ENCODE results near the gene GNB1L.

The GNB1L gene

DNA sequence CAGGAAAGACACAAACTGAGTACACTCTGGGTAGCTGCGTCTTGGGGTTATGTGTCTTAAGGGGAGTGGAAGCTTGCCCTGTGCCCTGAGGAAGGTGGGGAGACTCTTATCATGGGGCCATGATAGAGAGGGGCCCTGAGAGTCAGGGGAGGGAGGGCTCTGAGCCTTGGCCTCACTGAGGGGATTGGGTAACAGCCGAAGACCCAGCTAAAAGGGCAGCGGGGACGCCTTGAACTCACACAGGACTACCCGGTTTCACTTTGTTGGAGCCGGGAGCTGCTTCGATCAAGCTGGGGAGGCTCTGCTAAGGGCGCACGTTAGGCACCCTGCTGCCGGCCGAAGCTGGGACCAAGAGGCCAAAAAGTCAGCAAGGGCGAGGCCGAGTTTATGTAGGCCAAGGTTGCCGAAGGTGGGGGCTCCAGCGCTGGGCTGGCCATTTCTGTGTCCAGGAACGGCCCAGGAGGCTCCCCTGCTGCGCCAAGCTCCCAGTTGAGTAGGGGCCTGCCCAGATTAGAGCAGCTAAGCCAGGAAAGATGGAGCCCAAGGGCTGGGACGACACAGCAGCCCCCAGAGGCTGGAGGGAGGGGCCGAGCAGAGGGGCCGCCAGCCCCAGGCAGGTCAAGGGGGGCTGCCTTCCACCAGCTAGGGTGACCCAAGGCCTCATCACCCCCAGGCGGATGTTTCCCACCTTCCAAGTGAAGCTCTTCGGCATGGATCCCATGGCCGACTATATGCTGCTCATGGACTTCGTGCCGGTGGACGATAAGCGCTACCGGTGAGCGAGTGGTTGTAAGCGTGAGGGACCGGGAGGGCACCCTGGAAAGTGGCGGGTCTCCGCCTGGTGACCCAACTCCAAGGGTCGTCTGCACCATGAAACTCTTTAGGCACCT is 91.9 kb downstream of the GNB1L start:
- H3K4me3 ChIP-seq (ENCODE audit: control insufficient read depth, low read depth, low read length), result no peak overlapping the region
- DNase-seq (ENCODE audit: low read depth), result no peak

DNA sequence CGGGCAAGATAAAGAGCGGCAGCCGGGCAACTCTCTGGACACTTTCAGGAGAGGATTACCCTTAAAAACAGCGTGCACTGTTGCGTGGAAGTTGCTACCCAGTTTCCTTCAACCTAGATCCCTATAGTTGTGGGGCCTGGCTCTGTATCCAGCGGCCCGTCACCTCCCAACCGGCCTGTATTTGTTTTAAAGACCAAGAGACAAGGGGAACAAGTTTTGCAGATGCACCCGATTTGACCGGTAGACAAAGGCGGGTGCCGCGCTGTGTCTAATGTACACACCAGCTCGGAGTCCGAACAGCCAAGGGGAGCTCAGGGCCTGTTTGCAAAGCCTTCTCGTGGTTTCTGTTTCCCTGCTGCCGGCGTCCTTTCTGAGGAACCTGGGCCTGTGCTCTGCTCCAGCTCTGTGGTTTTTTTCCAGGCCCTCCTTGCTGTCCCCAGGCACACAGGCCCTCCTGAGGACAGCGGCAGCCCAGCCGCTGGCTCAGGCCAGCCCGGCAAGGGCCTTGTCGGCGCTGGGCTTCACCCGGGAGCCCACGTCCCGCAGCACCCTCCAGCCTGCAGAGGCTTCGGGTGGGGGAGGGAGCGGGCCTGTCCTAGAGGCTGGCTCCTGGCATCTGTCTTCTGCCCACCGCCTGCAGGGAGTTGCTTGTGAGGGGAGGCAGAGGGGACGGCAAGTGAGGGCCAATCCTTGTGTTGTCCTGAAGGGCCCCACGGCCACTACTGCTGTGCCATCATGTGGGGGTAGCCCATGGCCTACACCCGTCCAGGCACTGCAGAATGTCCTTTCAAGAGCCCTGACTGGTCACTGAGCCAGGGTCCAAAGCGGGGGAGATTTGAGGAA is 92.7 kb downstream of the GNB1L start:
- DNase-seq (ENCODE audit: low read depth), result no peak
- no peak overlapping the region for H3K4me3 ChIP-seq (ENCODE audit: control insufficient read depth, low read depth, low read length)
- TF ChIP-seq, protein P1, sequence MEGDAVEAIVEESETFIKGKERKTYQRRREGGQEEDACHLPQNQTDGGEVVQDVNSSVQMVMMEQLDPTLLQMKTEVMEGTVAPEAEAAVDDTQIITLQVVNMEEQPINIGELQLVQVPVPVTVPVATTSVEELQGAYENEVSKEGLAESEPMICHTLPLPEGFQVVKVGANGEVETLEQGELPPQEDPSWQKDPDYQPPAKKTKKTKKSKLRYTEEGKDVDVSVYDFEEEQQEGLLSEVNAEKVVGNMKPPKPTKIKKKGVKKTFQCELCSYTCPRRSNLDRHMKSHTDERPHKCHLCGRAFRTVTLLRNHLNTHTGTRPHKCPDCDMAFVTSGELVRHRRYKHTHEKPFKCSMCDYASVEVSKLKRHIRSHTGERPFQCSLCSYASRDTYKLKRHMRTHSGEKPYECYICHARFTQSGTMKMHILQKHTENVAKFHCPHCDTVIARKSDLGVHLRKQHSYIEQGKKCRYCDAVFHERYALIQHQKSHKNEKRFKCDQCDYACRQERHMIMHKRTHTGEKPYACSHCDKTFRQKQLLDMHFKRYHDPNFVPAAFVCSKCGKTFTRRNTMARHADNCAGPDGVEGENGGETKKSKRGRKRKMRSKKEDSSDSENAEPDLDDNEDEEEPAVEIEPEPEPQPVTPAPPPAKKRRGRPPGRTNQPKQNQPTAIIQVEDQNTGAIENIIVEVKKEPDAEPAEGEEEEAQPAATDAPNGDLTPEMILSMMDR (IDR thresholded peaks at IDR 0.05; ENCODE audit: control insufficient read depth, insufficient read depth, low read depth, low read length, missing control alignments), result no peak

More for the DNA sequence above, 91.9 kb downstream of the GNB1L start:
- TF ChIP-seq, protein P1 (IDR thresholded peaks at IDR 0.05; ENCODE audit: control insufficient read depth, insufficient read depth, low read depth, low read length, missing control alignments), result no peak

DNA sequence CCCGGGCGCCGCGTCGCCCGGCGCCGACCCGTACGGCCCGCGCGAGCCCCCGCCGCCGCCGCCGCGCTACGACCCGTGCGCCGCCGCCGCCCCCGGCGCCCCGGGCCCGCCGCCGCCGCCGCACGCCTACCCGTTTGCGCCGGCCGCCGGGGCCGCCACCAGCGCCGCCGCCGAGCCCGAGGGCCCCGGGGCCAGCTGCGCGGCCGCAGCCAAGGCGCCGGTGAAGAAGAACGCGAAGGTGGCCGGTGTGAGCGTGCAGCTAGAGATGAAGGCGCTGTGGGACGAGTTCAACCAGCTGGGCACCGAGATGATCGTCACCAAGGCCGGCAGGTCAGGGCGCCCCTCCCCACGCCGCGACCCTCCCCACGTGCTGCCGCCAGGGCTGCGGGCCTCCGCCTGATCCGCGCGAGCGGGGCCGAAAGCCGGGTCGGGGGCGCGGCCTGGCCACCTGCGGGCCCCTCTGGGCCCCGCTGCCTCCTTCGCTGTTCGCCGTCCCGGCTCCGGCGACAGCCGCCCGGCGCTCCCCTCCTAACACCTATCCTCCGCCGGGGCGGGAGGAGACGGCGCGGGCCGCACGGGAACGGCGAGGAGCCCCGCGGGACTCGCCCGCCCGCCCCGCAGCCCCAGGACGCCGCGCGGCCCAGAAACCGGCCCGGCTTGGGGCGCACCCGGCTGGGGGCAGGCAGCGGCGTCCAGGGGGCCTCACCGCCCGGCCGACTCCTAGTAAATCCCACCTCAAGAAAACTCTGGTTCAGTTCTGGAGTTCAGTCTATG is 93.5 kb downstream of the GNB1L start:
- H3K4me3 ChIP-seq (ENCODE audit: control insufficient read depth, low read depth, low read length), result no peak overlapping the region

DNA sequence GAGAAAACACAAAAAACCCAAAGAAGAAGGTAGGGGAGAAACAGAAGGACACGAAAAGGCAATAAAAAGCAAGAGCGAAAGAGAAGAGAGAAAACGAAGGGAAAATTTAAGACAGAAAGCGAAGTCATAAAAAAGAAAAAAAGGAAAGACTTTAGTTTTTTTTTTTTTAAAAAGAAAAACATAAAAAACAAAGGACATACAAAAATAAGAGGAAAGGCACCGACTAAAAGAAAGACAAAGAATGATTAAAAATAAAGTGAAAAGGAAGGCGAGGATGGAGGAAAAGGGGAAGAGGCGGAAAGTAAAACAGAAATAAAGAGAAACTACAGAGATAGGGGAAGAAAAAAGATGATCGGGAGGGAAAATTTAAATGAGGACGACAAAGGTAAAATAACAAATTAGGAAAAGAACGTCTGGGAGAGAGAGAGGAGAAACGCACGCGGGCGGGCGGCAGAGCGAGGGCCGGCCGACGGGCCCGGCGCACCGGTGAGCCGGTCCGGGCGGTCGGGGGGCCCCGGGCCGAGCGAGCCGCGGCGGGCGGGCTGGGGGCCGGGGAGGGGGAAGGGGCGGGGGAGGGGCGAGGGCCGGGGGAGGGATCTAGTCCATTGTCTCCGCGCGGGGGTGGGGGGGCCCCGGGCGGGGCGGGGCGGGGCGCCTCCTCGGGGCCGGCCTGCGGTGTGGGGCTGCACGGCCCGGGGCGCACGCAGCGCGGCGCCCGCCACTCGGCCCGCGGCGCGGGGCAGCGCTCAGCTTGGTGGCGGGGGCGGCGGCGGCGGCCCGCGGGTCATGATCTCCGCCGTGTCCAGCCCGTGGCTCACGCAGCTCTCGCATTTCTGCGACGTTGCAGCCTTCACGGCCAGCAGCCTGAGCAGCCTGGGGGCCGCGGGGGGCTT is 94.4 kb downstream of the GNB1L start, which contains the start of gene TBX1:
Gene TBX1 (plus strand): TSS at position 721 of the 893 bp plus-strand sequence. CDS start 66 bp downstream, at position 787.
- no peak for DNase-seq (ENCODE audit: low read depth)
- TF ChIP-seq, protein P1 (IDR thresholded peaks at IDR 0.05; ENCODE audit: control insufficient read depth, insufficient read depth, low read depth, low read length, missing control alignments), result no peak
- no peak within 1 kb of the TSS for H3K4me3 ChIP-seq (ENCODE audit: control insufficient read depth, low read depth, low read length)

More for the DNA sequence above, 93.5 kb downstream of the GNB1L start:
- TF ChIP-seq, protein P1 (IDR thresholded peaks at IDR 0.05; ENCODE audit: control insufficient read depth, insufficient read depth, low read depth, low read length, missing control alignments), result no peak
- no peak for DNase-seq (ENCODE audit: low read depth)

DNA sequence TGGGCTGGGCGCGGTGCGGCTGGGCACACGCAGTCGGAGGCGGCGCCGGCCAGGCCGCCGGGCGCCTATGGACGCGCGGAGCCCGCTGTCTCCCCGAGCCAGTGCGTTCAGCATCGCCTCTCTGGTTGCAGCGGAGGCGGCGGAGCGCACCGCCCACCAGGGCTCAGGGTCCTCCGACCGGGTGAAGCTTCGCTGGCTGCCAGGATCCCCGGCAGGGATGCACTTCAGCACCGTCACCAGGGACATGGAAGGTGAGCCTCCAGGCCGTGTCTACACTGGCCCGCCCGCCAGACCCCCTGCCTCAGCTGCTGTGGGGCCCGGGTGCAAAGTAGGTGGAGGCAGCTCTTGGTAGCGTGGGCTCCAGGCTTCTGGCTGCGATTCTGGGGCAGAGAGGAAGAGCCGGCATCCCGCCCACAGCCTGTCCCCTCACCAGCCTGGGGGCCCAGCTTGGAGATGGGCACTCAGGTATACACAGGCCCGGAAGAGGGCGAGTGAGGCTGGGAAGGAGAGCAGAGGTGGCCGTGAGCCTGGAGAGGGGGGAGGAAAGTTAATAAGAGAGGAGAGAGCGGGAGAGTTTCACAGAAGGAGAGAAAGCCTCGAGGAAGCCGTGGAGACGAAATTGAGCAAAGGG is 95.1 kb downstream of the GNB1L start:
- no peak for DNase-seq (ENCODE audit: low read depth)
- TF ChIP-seq, protein P1 (IDR thresholded peaks at IDR 0.05; ENCODE audit: control insufficient read depth, insufficient read depth, low read depth, low read length, missing control alignments), result no peak
- no peak overlapping the region for H3K4me3 ChIP-seq (ENCODE audit: control insufficient read depth, low read depth, low read length)
